OCI-LY3 (cell line): ENCODE measurements around the gene ACOX3.

ENCODE experiments used
- CTCF ChIP-seq: fragments of 200-600, 300-600 bp; sonication (generic); IDR thresholded peaks from 2 replicates; pipeline ENCODE4 v1.5.1; 2014; ENCODE audit warnings: antibody characterized with exemption, low read length, low read depth
- EZH2phosphoT487 ChIP-seq: fragments of 200-600 bp; shearing (Covaris generic); IDR thresholded peaks from 2 replicates; pipeline ENCODE4 v1.6.1; 2018; ENCODE audit warnings: antibody characterized with exemption, mixed run types, low read depth

- TF ChIP-seq CTCF (no peak), EZH2phosphoT487 (no peak)
Observed at GRCh38 chr4:8388528-8388870, 52.0 kb downstream of the ACOX3 start.
